ENCODE data around the gene NUDT6.

- TF ChIP-seq CTCF (IDR thresholded peaks at IDR 0.05; ENCODE audit: low read depth, low read length) (no peak), POLR2A (IDR thresholded peaks at IDR 0.05; ENCODE audit: extremely low read depth, insufficient read length) (no peak)
Measured at GRCh38 chr4:122917731-122918130, 4.7 kb downstream of the NUDT6 start.
